Measurements from ENCODE around the gene DYNLT4.

The DYNLT4 gene

DNA sequence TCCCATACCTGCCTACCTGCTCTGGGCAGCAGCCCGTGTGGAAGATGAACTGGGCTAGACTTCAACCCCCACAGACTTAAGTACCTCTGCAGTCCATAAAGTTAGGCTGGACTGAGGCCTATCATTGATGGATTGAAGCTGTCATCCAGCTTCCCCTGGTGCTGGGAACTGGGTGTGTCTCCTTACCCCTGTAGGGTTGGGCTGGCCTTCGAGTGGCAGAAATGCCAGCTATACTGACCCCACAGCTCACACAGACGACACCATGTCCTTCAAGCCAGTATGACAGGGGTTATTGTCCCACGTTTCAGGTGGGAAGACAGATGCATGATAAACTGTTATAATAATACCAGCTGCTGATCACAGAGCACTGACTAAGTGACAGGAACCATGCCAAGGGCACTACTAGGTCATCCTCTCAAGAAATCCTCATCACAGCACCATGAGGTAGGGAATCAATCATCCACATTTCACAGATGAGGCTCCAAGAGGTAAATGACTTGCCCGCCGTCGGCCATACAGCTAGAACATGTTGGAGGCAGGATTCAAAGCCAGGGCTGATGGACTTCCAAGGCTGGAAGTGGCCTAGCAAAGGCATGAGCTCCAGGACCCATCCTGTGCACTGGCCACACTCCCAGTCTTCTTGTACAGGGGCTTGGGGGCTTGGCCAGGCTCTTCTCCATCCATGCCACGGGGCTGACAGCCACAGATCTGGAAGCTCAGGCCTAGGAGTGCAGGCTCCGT, 18.9 kb downstream of the DYNLT4 start, which contains the start of gene BEST4:
BEST4 (minus strand) TSS at position 51 of the 741 bp plus-strand sequence. CDS start 465 bp downstream, outside the sequence.
- no peaks in the 10 kb centered on the region for H3K36me3 ChIP-seq (ENCODE audit: control insufficient read depth in 5 of 5, insufficient read depth in 5 of 5, low read length in 5 of 5)
- H3K9me3 ChIP-seq (ENCODE audit: control insufficient read depth in 5 of 5, low read length in 5 of 5) = no peaks in the 10 kb centered on the region
- H3K27me3 ChIP-seq (ENCODE audit: control insufficient read depth in 5 of 5, insufficient read depth in 4 of 5, low read length in 5 of 5) = peaks cover 0 to 3% (median 0%) of the 10 kb centered on the region in 5 donors
- H3K27ac ChIP-seq (ENCODE audit: low read depth, low read length) = no peak within 1 kb of the TSS
- H3K9ac ChIP-seq (ENCODE audit: low read length in 5 of 5) = no peak within 1 kb of the TSS
- peaks cover 3 to 32% (median 27%) of the 10 kb centered on the region in 5 donors for H3K4me1 ChIP-seq (ENCODE audit: control insufficient read depth in 5 of 5, insufficient read depth in 5 of 5, low read length in 5 of 5)
- no peak within 1 kb of the TSS for H3K4me3 ChIP-seq (ENCODE audit: low read depth in 1 of 5, low read length in 5 of 5)

DNA sequence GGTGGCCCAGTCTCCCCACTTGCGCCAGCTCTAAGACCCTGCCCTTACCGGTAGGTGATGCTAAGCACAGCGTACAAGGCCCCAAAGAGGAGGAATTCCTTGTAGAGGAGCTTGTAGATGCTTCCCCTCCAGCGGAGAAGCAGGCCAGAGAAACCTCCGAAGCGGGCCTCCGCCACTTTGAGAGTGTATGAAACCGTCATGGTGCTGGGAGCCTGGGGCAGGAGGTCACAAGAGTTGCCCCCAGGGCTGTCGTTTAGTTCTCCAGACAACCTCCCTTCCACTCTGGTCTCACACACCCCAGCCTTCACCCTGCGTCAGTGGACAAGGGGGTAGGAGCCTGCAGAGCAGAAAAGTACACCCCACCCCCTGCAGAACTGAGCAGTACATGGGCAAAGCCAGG, 19.6 kb downstream of the DYNLT4 start:
- no peak overlapping the region for H3K4me3 ChIP-seq (ENCODE audit: low read depth in 1 of 5, low read length in 5 of 5)
- H3K9ac ChIP-seq (ENCODE audit: low read length in 5 of 5) = no peak overlapping the region
- H3K4me1 ChIP-seq (ENCODE audit: control insufficient read depth in 5 of 5, insufficient read depth in 5 of 5, low read length in 5 of 5) = peaks cover 3 to 32% (median 27%) of the 10 kb centered on the region in 5 donors
- H3K9me3 ChIP-seq (ENCODE audit: control insufficient read depth in 5 of 5, low read length in 5 of 5) = no peaks in the 10 kb centered on the region
- H3K27ac ChIP-seq (ENCODE audit: low read depth, low read length) = no peak overlapping the region
- no peaks in the 10 kb centered on the region for H3K36me3 ChIP-seq (ENCODE audit: control insufficient read depth in 5 of 5, insufficient read depth in 5 of 5, low read length in 5 of 5)
- peaks cover 0 to 3% (median 0%) of the 10 kb centered on the region in 5 donors for H3K27me3 ChIP-seq (ENCODE audit: control insufficient read depth in 5 of 5, insufficient read depth in 4 of 5, low read length in 5 of 5)

DNA sequence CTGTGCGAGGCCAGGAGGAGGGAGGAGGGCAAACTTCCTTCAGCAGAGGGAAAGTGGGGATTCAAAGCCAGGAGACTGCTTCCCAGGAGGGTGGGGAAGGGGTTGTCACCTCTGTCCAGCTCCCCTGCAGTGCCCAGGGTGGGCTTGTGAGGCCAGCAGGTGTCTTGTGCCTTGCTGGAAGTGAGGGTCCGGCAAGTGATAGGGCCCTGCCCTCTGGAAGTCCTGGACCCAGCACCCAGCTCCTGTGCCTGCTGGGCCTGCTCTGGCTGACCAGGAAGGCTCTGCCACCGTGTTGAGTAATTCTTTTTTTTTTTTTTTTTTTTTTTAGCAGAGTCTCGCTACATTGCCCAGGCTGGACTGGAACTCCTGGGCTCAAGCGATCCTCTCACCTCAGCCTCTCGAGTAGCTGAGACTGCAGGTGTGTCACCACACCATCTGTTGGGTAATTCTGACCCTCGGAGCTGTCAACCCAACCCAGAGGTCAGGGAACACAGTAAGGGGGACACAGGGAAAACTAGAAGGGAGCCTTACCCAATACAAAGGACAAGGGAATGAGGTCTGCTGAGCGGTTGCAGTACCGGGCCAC, 20.2 kb downstream of the DYNLT4 start:
- Histone ChIP-seq H3K36me3 (ENCODE audit: control insufficient read depth in 5 of 5, insufficient read depth in 5 of 5, low read length in 5 of 5) (no peaks in the 10 kb centered on the region), H3K9ac (ENCODE audit: low read length in 5 of 5) (peak overlapping the region in 1 of 5 donors; percentile 71), H3K4me1 (ENCODE audit: control insufficient read depth in 5 of 5, insufficient read depth in 5 of 5, low read length in 5 of 5) (peaks cover 3 to 32% (median 27%) of the 10 kb centered on the region in 5 donors), H3K4me3 (ENCODE audit: low read depth in 1 of 5, low read length in 5 of 5) (peak overlapping the region in 4 of 5 donors; percentile 63 to 74 (median 66)), H3K27ac (ENCODE audit: low read depth, low read length) (no peak overlapping the region), H3K9me3 (ENCODE audit: control insufficient read depth in 5 of 5, low read length in 5 of 5) (no peaks in the 10 kb centered on the region), H3K27me3 (ENCODE audit: control insufficient read depth in 5 of 5, insufficient read depth in 4 of 5, low read length in 5 of 5) (peaks cover 0 to 3% (median 0%) of the 10 kb centered on the region in 5 donors)

DNA sequence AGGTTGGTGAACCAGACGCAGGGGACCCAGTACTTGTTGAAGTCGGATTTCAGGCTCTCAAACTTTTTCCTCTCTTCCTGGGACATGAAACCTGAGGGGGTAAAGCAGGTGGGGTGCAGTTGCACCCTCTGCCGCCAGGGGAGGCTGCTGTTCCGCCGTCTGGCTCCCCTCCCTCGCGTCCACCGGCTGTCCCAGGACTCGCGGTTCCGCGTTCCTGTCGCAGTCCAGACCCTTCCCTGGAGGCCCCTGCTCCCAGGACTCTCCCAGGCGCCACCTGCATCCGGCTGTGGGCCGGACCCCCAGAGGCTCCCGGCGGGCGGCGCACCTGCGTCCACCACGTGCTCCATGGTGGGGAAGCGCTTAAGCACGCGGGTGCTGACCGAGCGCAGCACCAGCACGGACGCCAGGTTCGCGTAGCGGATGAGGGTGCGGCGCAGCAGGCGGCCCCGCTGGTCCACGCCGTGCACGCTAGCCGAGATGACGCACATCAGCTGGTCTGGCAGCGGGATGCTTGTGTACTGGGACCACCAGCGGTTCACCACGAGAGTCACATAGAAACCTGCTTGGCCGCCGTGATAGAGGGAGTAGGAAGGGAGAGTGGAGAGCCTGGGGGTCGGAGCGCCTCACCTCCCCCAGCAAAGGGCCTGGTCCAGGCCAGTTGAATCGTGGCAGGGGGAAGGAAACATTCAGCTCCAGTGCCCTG, 20.9 kb downstream of the DYNLT4 start:
- Histone ChIP-seq H3K4me1 (ENCODE audit: control insufficient read depth in 5 of 5, insufficient read depth in 5 of 5, low read length in 5 of 5) (peaks cover 3 to 32% (median 27%) of the 10 kb centered on the region in 5 donors), H3K9ac (ENCODE audit: low read length in 5 of 5) (peak overlapping the region in 3 of 5 donors; percentile 51 to 71 (median 68)), H3K27ac (ENCODE audit: low read depth, low read length) (no peak overlapping the region), H3K9me3 (ENCODE audit: control insufficient read depth in 5 of 5, low read length in 5 of 5) (no peaks in the 10 kb centered on the region), H3K4me3 (ENCODE audit: low read depth in 1 of 5, low read length in 5 of 5) (peak overlapping the region in 4 of 5 donors; percentile 63 to 74 (median 66)), H3K36me3 (ENCODE audit: control insufficient read depth in 5 of 5, insufficient read depth in 5 of 5, low read length in 5 of 5) (peaks cover 0 to 3% (median 1%) of the 10 kb centered on the region in 5 donors), H3K27me3 (ENCODE audit: control insufficient read depth in 5 of 5, insufficient read depth in 4 of 5, low read length in 5 of 5) (peaks cover 0 to 3% (median 0%) of the 10 kb centered on the region in 5 donors)

DNA sequence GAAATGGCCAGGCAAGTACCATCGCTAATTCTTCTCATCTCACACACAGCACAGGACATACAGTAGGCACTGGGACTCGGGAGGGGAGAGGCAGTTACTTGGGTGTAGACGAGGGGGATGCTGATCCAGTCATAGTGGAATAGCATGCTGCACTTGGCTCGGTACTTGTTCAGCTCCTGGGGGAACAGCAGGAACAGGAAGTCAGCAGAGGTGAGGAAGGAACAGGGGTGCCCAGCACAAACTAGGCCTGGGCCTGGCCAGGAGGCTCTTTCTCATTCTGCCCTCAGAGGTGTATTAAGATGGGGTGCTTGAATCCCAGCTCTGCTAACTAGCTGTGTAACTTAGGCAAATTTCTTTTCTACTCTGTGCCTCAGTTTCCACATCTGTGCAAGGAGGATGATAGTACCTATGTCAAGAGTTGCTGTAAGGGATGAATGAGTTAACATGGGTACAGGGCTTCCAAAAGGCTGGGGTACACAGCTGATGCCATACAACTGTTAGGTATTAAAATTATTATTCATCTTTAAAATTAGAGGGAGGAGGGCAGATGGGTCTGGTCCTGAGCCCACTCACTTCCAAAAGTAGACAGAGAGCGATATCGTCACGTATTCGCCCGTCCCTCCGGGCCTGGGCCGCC, 21.5 kb downstream of the DYNLT4 start:
- Histone ChIP-seq H3K27me3 (ENCODE audit: control insufficient read depth in 5 of 5, insufficient read depth in 4 of 5, low read length in 5 of 5) (peaks cover 0 to 3% (median 0%) of the 10 kb centered on the region in 5 donors), H3K4me3 (ENCODE audit: low read depth in 1 of 5, low read length in 5 of 5) (peak overlapping the region in 4 of 5 donors; percentile 63 to 74 (median 66)), H3K9me3 (ENCODE audit: control insufficient read depth in 5 of 5, low read length in 5 of 5) (no peaks in the 10 kb centered on the region), H3K27ac (ENCODE audit: low read depth, low read length) (no peak overlapping the region), H3K9ac (ENCODE audit: low read length in 5 of 5) (peak overlapping the region in 3 of 5 donors; percentile 51 to 71 (median 68)), H3K4me1 (ENCODE audit: control insufficient read depth in 5 of 5, insufficient read depth in 5 of 5, low read length in 5 of 5) (peaks cover 3 to 32% (median 27%) of the 10 kb centered on the region in 5 donors), H3K36me3 (ENCODE audit: control insufficient read depth in 5 of 5, insufficient read depth in 5 of 5, low read length in 5 of 5) (peaks cover 0 to 10% (median 7%) of the 10 kb centered on the region in 5 donors)

DNA sequence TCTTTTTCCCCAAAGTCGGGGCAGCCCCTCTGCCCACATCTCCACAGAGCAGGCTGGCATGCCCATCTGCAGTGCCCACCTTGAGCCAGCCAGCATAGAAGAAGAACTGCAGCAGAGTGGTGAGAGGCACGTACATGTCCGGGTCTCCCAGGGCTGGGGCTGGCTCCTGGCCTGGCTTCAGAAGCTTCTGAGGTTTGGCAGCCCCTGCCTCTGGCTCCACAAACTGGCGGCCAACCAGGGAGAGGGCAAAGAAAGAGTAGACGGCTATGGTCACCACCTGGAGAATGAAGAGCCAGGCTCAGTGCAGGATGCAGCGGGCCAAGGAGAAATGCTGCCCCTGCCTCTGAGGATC, 22.1 kb downstream of the DYNLT4 start:
- Histone ChIP-seq H3K4me3 (ENCODE audit: low read depth in 1 of 5, low read length in 5 of 5) (peak overlapping the region in 1 of 5 donors; percentile 57), H3K9ac (ENCODE audit: low read length in 5 of 5) (no peak overlapping the region), H3K27me3 (ENCODE audit: control insufficient read depth in 5 of 5, insufficient read depth in 4 of 5, low read length in 5 of 5) (peaks cover 0 to 3% (median 0%) of the 10 kb centered on the region in 5 donors), H3K9me3 (ENCODE audit: control insufficient read depth in 5 of 5, low read length in 5 of 5) (no peaks in the 10 kb centered on the region), H3K36me3 (ENCODE audit: control insufficient read depth in 5 of 5, insufficient read depth in 5 of 5, low read length in 5 of 5) (peaks cover 0 to 16% (median 12%) of the 10 kb centered on the region in 5 donors), H3K4me1 (ENCODE audit: control insufficient read depth in 5 of 5, insufficient read depth in 5 of 5, low read length in 5 of 5) (peaks cover 3 to 32% (median 27%) of the 10 kb centered on the region in 5 donors), H3K27ac (ENCODE audit: low read depth, low read length) (no peak overlapping the region)

DNA sequence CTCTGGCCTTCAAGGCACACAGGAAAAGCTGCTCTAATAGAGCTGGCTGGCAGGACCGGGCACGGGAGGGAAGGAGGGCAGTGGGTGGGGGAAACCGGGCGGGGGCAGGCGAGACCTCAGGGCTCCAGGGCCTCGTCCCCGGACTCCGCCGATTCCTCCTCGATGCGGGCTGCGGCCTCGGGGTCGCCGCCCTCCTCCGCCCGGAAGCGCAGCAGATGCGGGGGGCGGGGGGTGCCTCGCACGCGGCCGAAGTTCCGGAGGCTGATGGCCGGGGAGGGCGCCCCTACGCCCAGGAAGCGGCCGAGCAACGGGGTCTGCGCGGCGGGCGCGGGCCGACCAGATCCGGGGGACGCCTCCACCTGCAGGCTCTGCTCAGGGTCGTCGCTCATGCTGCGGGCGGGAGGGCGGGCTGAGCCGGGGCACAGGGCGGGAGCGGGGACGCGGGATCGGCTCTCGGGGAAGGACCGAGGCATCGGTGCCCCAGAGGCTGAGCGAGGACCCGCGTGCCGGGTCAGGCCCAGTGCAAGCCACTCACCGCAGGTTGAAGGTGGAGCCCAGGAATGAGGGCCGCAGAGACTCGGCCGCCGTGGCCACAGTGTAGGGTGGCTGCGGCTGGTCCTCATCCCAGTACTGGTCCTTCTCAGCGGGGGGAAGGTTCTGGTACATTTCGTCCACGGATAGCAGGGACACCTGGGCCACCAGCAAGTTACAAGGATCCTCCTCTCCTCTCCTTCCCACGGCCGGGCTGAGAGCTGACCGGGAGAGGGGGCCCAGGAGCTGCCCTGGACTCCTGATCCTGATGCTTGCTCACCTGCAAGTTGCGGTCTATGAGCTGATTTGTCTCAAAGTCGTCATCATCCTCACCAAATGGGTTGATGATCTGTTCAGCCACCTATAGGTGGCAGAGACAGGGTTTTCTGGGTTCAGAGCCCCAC, 22.8 kb downstream of the DYNLT4 start:
- Histone ChIP-seq H3K27ac (ENCODE audit: low read depth, low read length) (no peak overlapping the region), H3K36me3 (ENCODE audit: control insufficient read depth in 5 of 5, insufficient read depth in 5 of 5, low read length in 5 of 5) (peaks cover 0 to 22% (median 12%) of the 10 kb centered on the region in 5 donors), H3K9ac (ENCODE audit: low read length in 5 of 5) (peak overlapping the region in 3 of 5 donors; percentile 12 to 68 (median 55)), H3K27me3 (ENCODE audit: control insufficient read depth in 5 of 5, insufficient read depth in 4 of 5, low read length in 5 of 5) (peaks cover 0 to 3% (median 0%) of the 10 kb centered on the region in 5 donors), H3K9me3 (ENCODE audit: control insufficient read depth in 5 of 5, low read length in 5 of 5) (no peaks in the 10 kb centered on the region), H3K4me3 (ENCODE audit: low read depth in 1 of 5, low read length in 5 of 5) (peak overlapping the region; percentile 22 to 57 (median 31)), H3K4me1 (ENCODE audit: control insufficient read depth in 5 of 5, insufficient read depth in 5 of 5, low read length in 5 of 5) (peaks cover 3 to 32% (median 27%) of the 10 kb centered on the region in 5 donors)

DNA sequence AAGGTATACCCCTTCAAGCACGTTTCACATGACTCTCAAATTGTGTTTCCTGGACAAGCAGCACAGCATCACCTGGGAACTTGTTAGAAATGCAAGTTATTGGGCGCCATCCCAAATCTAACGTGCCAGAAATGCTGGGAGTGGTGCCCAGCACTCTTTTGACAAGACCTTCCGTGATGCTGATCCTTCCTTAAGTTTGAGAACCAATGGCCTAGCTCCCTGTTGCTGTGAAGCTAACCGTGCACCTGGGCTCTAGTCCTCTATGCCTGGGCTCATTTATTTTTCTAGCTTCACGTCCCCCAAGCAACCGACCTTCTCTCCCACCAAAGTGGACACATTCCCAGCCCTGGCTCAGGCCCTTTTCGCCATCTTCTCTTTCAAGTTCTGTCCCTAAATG, 23.5 kb downstream of the DYNLT4 start:
- H3K4me1 ChIP-seq (ENCODE audit: control insufficient read depth in 5 of 5, insufficient read depth in 5 of 5, low read length in 5 of 5) = peaks cover 3 to 32% (median 27%) of the 10 kb centered on the region in 5 donors
- H3K27ac ChIP-seq (ENCODE audit: low read depth, low read length) = no peak overlapping the region
- peaks cover 0 to 3% (median 0%) of the 10 kb centered on the region in 5 donors for H3K27me3 ChIP-seq (ENCODE audit: control insufficient read depth in 5 of 5, insufficient read depth in 4 of 5, low read length in 5 of 5)
- peak overlapping the region; percentile 1 to 57 (median 29) for H3K4me3 ChIP-seq (ENCODE audit: low read depth in 1 of 5, low read length in 5 of 5)
- peak overlapping the region in 3 of 5 donors; percentile 3 to 55 (median 5) for H3K9ac ChIP-seq (ENCODE audit: low read length in 5 of 5)
- peaks cover 0 to 29% (median 16%) of the 10 kb centered on the region in 5 donors for H3K36me3 ChIP-seq (ENCODE audit: control insufficient read depth in 5 of 5, insufficient read depth in 5 of 5, low read length in 5 of 5)
- H3K9me3 ChIP-seq (ENCODE audit: control insufficient read depth in 5 of 5, low read length in 5 of 5) = no peaks in the 10 kb centered on the region
